ENCODE data around the gene SPINK2.

SPINK2 gene

GRCh38 chr4:56799824-56800756 lies 21.4 kb downstream of the SPINK2 start:
- in situ Hi-C loops (cut with MboI; ENCODE audit: low sequenced_read_pairs), result no loop called here

DNA sequence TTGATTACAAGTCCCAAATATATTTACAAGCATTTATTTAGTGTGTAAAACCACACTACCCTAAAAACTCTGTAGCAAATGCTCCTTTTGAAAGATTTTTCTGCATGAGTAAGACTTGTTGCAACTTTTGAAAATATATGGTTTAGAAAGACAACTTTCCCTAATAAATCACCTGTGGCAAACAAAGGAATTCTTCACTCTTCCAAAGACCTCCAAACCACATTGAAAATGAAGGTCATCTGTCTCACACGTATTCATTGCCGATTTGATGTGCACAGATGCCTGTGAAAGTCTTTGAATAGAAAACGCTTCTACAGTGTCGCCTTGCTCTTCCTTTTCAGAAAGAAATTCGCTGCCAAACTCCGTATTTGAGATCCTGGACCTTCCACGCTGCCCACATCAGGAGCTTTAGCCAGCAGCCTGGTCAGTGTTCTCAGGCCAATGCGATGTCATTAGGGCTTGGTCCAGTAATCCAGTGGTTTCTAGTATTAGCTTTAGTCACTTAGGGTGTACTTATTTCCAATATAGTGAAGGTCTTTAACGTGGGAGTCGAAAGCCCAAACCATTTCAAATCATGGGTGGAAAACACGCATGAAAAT lies 22.2 kb downstream of the SPINK2 start:
- in situ Hi-C loops (cut with MboI; ENCODE audit: low sequenced_read_pairs), result no loop called here

GRCh38 chr4:56796211-56796610 lies 25.3 kb downstream of the SPINK2 start:
- in situ Hi-C loops (cut with MboI; ENCODE audit: low sequenced_read_pairs), result no loop called here

DNA sequence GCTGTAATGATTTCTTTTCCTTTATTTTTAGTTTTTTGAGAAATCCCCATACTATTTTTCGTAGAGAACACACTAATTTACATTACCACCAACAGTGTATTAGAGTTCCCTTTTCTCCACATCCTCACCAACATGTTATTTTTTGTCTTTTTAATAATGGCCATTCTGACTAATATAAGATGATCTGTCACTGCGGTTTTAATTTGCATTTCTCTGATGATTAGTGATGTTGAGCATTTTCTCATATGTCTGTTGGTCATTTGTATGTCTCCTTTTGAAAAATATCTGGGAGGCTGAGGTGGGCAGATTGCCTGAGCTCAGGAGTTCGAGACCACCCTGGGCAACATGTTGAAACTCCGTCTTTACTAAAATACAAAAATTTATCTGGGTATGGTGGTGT lies 30.2 kb downstream of the SPINK2 start:
- in situ Hi-C loops (cut with MboI; ENCODE audit: low sequenced_read_pairs), result no loop called here

- in situ Hi-C loops (cut with MboI; ENCODE audit: low sequenced_read_pairs), result no loop called here
These were observed 30.8 kb downstream of the SPINK2 start for GRCh38 chr4:56790691-56791091.

DNA sequence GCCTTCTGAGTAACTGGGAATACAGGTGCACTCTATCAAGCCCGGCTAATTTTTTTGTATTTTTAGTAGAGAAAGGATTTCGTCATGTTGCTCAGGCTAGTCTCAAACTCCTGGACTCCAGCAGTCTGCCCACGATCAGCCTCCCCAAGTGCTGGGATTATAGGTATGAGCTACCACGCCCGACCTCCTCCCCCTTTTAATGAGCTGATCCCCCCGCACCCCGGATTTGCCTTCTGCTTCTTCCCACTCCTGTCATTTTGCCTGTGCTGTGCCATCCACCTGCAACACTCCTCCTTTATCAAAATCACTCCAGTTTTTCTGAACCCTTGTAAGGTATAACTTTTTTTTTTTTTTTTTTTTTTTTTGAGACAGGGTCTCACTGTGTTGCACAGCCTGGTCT lies 33.4 kb downstream of the SPINK2 start:
- in situ Hi-C loops (cut with MboI; ENCODE audit: low sequenced_read_pairs), result no loop called here

DNA sequence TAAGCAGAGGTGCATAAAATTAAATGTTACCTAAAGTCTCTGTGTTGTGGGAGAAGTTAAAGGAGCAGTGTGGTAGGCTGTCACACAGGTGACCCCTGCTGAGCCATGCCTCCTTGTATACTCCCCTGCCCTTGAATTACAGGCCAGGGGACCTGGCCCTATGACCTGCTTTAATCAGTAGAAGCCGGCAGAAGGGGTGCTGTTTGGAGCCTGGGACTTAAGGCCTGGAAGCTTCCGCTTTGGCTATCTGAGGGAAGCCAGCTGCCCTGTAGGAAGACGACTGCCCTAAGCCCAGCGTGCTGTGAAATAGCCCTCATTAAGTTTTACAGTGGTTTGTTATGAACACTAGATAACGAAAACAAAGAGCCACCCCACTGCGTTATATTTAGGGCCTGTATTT lies 34.1 kb downstream of the SPINK2 start:
- in situ Hi-C loops (cut with MboI; ENCODE audit: low sequenced_read_pairs), result no loop called here

GRCh38 chr4:56786955-56787354 lies 34.5 kb downstream of the SPINK2 start:
- in situ Hi-C loops (cut with MboI; ENCODE audit: low sequenced_read_pairs), result no loop called here

- in situ Hi-C loops (cut with MboI; ENCODE audit: low sequenced_read_pairs), result no loop called here
These were observed 37.5 kb downstream of the SPINK2 start for GRCh38 chr4:56783986-56784385.

- in situ Hi-C loops (cut with MboI; ENCODE audit: low sequenced_read_pairs), result no loop called here
These were observed 39.5 kb downstream of the SPINK2 start for GRCh38 chr4:56782019-56782418.

DNA sequence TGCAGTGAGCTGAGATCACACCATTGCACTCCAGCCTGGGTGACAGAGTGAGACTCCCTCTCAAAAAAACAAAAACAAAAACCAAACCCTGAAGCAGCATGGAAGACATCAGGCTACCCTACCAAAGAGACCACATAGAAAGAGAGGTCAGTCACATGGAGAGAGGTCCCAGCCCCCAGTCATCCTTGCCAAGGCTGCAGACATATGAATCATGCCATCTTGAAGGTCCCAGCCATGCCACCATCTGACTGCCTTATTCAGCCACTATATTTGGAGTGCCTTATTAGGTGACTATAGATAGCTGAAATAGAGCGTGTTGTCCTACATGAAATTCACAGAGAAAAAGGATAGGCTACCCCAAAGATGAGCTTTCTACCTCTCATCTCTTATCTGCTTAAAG lies 48.2 kb downstream of the SPINK2 start:
- in situ Hi-C loops (cut with MboI; ENCODE audit: low sequenced_read_pairs), result no loop called here

- in situ Hi-C loops (cut with MboI; ENCODE audit: low sequenced_read_pairs), result no loop called here
These were observed 49.4 kb downstream of the SPINK2 start for GRCh38 chr4:56772134-56772533.

DNA sequence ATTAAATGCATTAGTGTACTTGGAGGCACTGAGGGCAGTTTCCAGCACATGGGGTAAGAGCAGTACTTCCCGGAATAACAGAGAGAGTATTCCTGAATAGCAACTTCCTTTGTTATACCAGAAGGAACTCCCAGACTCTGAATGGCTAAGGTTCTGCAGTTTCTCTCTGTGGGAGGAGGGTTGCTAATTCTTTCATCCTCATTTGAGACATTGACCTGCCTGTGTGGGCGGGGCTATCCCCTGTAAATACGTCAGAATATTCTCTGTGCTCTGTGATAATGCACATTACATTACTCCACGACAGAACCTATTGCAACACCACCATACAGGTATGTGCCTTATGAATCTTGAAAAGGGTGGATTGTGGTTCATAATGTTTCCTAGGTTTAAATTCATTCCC lies 52.7 kb downstream of the SPINK2 start:
- in situ Hi-C loops (cut with MboI; ENCODE audit: low sequenced_read_pairs), result no loop called here

DNA sequence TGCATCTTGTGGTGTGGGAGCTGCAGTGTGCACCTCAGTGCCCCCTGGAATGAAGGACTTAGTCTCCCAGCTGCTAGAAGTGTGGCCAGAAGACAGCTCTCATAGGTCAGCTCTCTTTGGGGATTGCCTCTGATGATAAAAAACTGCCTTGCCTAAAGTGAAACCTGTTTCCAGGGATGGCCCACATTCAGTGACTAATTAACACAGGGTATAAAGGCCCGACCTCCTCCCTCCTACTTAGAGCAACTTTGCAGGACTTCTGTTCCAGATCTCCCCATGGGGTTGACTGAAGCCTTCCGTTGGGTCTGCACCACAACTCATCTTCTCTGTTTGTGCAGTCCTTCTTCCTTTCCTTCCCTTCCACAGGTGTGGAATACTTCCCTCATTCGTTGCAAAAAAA lies 53.2 kb downstream of the SPINK2 start:
- in situ Hi-C loops (cut with MboI; ENCODE audit: low sequenced_read_pairs), result no loop called here

GRCh38 chr4:56767567-56767966 lies 53.9 kb downstream of the SPINK2 start:
- in situ Hi-C loops (cut with MboI; ENCODE audit: low sequenced_read_pairs), result no loop called here

GRCh38 chr4:56764775-56765174 lies 56.7 kb downstream of the SPINK2 start:
- in situ Hi-C loops (cut with MboI; ENCODE audit: low sequenced_read_pairs), result no loop called here

DNA sequence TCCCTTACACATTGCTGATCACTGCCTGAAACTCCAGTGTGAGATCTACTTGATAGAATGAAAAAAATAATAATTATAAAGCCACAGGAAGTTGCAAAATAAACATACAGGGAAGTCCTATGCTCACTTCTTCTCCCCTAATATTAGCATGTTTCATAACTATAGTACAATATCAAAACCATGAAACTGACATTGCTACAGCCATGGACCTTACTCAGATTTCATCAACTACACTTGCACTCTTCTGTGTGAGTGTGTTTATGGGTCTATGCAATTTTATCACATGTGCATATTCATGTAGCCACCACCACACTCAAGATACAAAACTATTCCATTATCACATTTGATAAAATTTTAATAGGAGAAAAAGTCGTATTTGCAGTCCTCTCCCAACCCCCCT lies 57.3 kb downstream of the SPINK2 start:
- in situ Hi-C loops (cut with MboI; ENCODE audit: low sequenced_read_pairs), result no loop called here

DNA sequence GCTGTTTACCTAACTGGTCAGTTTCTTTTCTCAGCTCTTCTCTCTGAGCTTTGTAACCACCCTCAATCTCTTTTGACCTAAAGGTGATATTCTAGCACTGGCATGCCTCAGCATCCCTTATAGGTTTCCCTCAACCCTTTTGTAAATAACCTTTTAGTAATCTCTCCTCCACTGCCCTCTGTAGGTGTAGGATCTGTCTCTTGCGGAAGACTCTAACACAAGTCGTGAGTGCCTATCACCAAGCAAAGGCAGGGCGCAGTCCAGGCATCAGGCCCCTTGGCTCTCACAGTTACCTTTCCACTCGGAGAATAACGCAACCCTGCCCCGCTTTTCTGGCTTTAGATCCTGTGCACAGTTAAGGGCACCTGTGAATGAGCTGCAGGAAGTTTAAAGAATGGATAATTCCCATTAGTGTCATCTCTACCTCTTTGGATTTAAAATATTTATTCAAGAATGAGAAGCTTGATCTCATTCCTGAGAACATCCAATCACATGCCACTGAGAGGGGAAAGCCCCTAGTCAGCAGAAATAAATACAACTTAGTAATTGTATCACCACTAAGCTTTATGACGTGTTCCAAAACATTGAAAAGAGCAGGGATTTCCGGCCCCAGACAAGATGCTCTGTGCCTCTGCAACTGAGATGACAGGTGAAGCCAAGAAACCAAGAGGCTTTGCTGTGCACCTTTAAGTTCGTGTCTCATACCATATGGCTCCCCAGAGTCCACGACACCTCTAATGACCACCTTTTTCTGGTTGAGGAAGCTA lies 58.8 kb downstream of the SPINK2 start:
- in situ Hi-C loops (cut with MboI; ENCODE audit: low sequenced_read_pairs), result no loop called here

- in situ Hi-C loops (cut with MboI; ENCODE audit: low sequenced_read_pairs), result no loop called here
These were observed 61.3 kb downstream of the SPINK2 start for GRCh38 chr4:56760183-56760582.

Measured in hTERT RPE-1 (cell line).